NCI-H526 treated with DMSO at 0.1 percent for 48 hours (cell line): ENCODE measurements around the gene LRP10.
A peak's percentile ranks its signal among the peaks of the same experiment; 100 is the strongest.
"Not testable (repeated sequence)": the region's sequence is repeated elsewhere in the genome, so short reads cannot be mapped to it uniquely, and the experiment has no call there.

Source experiments
- DNase-seq: peaks from one replicate; lab custom pipeline; 2025; lab: John Stamatoyannopoulos, UW

Gene LRP10

GRCh38 chr14:22843123-22843925 lies 28.2 kb upstream of the LRP10 start:
- no peak for DNase-seq

- no peak for DNase-seq
Observed at GRCh38 chr14:22844221-22845102, 27.1 kb upstream of the LRP10 start.

GRCh38 chr14:22845103-22845394 lies 26.5 kb upstream of the LRP10 start:
- no peak for DNase-seq

- DNase-seq = no peak
Observed at GRCh38 chr14:22845821-22846625, 25.5 kb upstream of the LRP10 start.

DNA sequence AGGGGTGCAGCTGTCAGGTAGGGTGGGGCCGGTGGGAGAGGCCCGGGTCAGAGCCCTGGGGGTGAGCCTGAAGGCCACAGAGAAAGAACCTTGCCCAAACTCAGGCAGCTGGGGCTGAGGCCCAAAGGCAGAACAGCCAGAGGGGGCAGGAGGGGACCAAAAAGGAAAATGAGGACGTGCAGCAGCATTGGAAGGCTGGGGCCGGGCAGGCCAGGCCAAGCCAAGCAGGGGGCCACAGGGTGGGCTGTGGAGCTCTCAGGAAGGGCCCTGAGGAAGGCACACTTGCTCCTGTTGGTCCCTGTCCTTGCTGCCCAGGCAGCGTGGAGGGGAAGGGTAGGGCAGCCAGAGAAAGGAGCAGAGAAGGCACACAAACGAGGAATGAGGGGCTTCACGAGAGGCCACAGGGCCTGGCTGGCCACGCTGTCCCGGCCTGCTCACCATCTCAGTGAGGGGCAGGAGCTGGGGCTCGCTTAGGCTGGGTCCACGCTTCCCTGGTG lies 24.7 kb upstream of the LRP10 start:
- DNase-seq = no peak

- no peak for DNase-seq
Observed at GRCh38 chr14:22847661-22848341, 23.7 kb upstream of the LRP10 start.

GRCh38 chr14:22848351-22849164 lies 23.0 kb upstream of the LRP10 start:
- DNase-seq = no peak

- no peak for DNase-seq
Observed at GRCh38 chr14:22849212-22849819, 22.2 kb upstream of the LRP10 start.

DNA sequence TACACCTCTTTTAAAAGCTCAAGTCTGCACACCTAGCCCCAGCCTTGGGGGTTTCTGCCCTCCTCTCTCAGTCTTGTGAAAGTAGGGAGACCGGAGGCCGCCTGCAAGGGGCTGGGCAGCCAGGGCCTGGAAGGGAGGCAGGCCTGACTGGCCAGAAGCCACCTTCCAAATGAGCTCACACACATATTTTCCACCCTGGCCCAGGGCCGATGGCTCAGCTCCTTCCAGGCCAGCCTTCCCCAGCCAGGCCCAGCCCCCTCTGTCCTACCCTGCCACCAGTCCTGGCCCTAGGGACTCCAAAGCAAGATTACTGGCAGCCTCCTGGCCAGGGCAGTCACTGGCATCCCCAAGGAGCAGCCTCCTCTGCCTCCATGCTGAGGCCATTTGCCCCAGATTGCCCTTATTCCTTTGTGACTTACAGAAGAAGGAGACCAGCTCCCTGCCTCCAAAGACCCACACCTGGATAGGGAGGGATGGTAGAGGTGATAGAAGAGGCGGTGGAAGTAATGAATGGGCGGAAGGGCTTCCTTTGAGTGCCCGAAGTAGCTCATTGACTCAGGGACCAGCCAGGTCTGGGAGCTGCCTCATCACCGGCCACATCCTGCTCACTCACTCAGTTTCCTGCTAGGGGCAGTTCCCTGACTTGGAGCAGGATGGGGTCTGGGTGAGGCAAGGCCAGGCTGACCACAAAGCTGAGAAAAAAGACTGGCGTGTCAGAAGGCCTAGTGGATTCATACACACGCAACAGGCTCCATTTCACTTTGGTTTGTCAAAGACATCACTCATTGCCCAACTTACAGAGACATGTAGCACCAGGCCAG lies 20.4 kb upstream of the LRP10 start:
- DNase-seq = no peak

GRCh38 chr14:22852178-22852577 lies 19.4 kb upstream of the LRP10 start:
- DNase-seq = not testable (repeated sequence)

GRCh38 chr14:22852599-22852939 lies 19.0 kb upstream of the LRP10 start:
- no peak for DNase-seq

DNA sequence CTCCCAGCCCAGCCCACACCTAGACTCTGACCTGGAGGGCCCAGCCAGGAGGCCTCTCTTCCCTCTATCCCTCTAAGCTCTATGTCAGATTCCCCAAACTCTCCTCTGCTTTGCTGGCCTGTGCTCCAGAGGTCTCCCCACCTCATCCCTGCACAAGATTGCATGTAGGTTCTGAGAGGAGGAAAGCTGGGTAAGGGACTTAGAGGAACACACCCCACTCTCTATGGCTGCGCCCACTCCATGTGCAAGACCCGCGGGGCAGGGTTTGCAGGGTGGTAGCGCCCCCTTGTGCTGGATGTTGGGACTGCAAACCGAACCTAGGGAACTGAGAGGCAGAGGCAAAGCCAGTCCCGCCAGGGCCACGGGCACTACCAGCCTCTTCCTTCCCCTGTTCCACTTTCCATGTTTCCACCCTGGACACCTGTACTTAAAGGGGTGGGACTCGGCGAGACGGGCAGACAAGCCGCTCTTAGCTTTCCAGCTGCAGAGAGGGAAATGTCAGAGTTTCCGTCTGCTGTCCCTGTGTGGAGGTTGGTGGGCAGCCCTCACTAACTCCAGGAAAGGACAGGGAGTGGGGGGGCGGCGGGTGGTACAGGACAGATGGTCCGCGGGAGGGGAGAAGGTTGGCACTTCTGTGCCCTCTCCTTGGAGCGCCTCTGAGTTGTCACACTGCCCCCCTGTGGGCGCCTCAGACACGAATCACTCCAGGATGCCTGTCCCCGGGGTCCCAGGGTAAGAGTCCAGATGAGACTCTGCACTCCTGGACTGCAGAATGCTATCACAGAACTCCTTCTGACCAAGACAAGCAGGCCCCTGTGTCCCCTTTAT lies 18.4 kb upstream of the LRP10 start:
- DNase-seq = peak; percentile 29

- not testable (repeated sequence) for DNase-seq
Observed at GRCh38 chr14:22854296-22854695, 17.2 kb upstream of the LRP10 start.

DNA sequence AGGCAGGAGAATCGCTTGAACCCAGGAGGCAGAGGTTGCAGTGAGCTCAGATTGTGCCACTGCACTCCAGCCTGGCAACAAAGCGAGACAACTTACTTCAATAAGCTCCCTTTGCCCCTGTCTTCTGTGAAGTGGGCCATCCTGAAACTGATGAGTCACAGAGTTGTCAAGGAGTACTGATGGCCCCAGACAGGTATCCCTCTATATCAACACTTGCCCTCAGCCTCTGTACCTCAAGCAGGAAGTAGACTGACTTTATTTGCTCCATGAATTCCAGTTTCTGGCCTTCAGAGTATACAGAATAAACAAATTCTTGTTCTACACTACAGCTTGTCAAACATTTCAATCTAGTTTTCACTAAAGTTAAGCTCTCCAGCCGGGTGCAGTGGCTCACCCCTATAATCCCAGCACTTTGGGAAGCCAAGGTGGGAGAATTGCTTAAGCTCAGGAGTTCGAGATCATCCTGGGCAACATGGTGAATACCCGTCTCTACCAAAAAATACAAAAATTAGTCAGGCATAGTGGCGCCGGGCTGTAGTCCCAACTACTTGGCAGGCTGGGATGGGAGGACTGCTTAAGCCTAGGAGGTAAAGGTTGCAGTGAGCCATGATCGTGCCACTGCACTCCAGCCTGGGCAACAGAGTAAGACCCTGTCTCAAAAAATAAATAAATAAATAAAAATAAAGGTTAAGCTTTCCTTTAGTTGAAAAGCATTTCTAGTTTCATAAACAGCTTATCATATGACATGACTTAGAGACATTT lies 16.4 kb upstream of the LRP10 start:
- no peak for DNase-seq

GRCh38 chr14:22856428-22856827 lies 15.1 kb upstream of the LRP10 start:
- no peak for DNase-seq

GRCh38 chr14:22860377-22860776 lies 11.2 kb upstream of the LRP10 start:
- not testable (repeated sequence) for DNase-seq

GRCh38 chr14:22861651-22862050 lies 9.9 kb upstream of the LRP10 start:
- no peak for DNase-seq

DNA sequence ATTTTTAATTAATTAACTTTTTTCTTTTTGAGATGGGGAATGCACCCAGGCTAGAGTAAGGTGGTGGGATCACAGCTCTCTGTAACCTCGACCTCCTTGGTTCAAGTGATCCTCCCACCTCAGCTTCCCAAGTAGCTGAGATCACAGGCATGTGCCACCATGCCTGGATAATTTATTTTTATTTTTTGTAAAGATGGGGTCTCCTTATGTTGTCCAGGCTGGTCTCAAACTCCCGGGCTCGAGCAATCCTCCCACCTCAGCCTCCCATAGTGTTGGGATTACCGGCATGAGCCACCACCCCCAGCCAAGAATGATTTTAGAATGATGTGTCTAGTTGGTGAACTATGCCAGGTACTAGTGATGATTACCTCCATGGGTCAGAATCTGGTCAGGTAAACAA lies 6.6 kb upstream of the LRP10 start:
- DNase-seq = no peak
